ENCODE data around the gene HEXIM1.

The HEXIM1 gene

GRCh38 chr17:45146592-45146889, 1.7 kb upstream of the HEXIM1 start:
- no peak for TF ChIP-seq CTCF (IDR thresholded peaks at IDR 0.05; ENCODE audit: low read depth, low read length, missing control alignments)
- peak overlapping the region; percentile 63 for H3K4me3 ChIP-seq (replicated peaks; ENCODE audit: low read depth, low read length)
- no peak for DNase-seq (ENCODE audit: extremely low read depth, low read depth)

GRCh38 chr17:45146890-45147580, 1.2 kb upstream of the HEXIM1 start:
- peak overlapping the region; percentile 63 for H3K4me3 ChIP-seq (replicated peaks; ENCODE audit: low read depth, low read length)
- no peak for TF ChIP-seq CTCF (IDR thresholded peaks at IDR 0.05; ENCODE audit: low read depth, low read length, missing control alignments)
- no peak for DNase-seq (ENCODE audit: extremely low read depth, low read depth)

DNA sequence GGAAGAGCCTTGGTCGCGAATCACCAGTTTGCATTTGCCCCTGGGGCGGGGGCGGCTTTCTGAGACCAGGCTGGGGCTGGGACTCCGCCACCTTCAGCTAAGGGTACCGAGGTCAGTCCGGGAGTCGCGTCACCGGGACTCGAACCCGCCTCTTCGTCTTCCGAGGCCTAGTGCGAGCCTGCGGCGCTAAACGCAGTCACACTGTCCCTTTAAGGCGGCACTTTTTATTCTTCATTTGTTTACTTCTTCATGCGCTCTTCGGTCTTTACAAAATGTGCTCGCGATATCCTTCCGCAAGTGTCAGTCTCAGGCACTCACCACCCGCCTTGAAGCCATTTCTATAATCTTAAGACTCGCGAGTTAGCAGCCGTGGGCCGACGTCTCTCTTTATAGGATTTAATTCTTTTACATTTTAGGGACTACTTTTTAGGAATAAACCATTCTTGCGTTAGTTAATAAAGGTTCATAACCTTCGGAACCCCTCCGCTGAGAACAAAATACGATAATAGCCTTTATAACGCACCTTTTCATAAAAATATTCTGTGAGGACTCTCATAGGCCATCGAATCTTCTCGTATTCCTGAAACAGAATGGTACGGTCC, 593 bp upstream of the HEXIM1 start:
- H3K4me3 ChIP-seq (replicated peaks; ENCODE audit: low read depth, low read length) = peak overlapping the region; percentile 63
- no peak for TF ChIP-seq CTCF (IDR thresholded peaks at IDR 0.05; ENCODE audit: low read depth, low read length, missing control alignments)
- DNase-seq (ENCODE audit: extremely low read depth, low read depth) = peak; percentile 91

GRCh38 chr17:45149037-45149668, 878 bp downstream of the HEXIM1 start:
- H3K4me3 ChIP-seq (replicated peaks; ENCODE audit: low read depth, low read length) = peak overlapping the region; percentile 89
- peak; percentile 88 for TF ChIP-seq CTCF (IDR thresholded peaks at IDR 0.05; ENCODE audit: low read depth, low read length, missing control alignments)
- no peak for DNase-seq (ENCODE audit: extremely low read depth, low read depth)

- DNase-seq (ENCODE audit: extremely low read depth, low read depth) = no peak
- TF ChIP-seq CTCF (IDR thresholded peaks at IDR 0.05; ENCODE audit: low read depth, low read length, missing control alignments) = no peak
- peak overlapping the region; percentile 89 for H3K4me3 ChIP-seq (replicated peaks; ENCODE audit: low read depth, low read length)
Measured at GRCh38 chr17:45149669-45150664, 1.7 kb downstream of the HEXIM1 start.

Measured in HFF-Myc (cell line).